Natural killer cell treated with Interleukin-12 subunit alpha and Interleukin-12 subunit beta and Interleukin-15 and Interleukin-18, amount 100 ng/mL, for 72 hours (primary cell): ENCODE results near the gene CDC14B. TPM values are rescaled to one million over a fixed set of nuclear protein-coding genes. Genes with fewer than 3 reads are reported as not detected.
"Not testable (repeated sequence)": the region's sequence is repeated elsewhere in the genome, so short reads cannot be mapped to it uniquely, and the experiment has no call there.

Experiments used
- ATAC-seq, 2 donors: fragments of 150-1000 bp; cut with Tn5 transposase in 1 of 2; sonication (Bioruptor Pico), chemical (Tn5 transposase) in 1 of 2; 2 replicates each; pipeline ENCODE4 v1.10.0; 2021
- DNase-seq: peaks from one replicate; pipeline ENCODE4 v3.0.0; 2022; ENCODE audit warnings: low spot score
- H3K27ac Mint-ChIP-seq, 2 donors: 1 replicate in 1 of 2; 2 replicates in 1 of 2; pipeline ENCODE4 v1.8.0; 2022; ENCODE audit warnings: mixed read lengths in 2 of 2, mild to moderate bottlenecking in 1 of 2, moderate library complexity in 1 of 2
- H3K27me3 Mint-ChIP-seq, 2 donors: 1 replicate in 1 of 2; 2 replicates in 1 of 2; pipeline ENCODE4 v1.8.0; 2022; ENCODE audit warnings: mixed read lengths in 2 of 2
- H3K36me3 Mint-ChIP-seq: one replicate; pipeline ENCODE4 v1.8.0; 2022; ENCODE audit warnings: mixed read lengths
- H3K4me1 Mint-ChIP-seq, 2 donors: 1 replicate in 1 of 2; 2 replicates in 1 of 2; pipeline ENCODE4 v1.8.0; 2022; ENCODE audit warnings: low read depth in 2 of 2, mixed read lengths in 2 of 2, mild to moderate bottlenecking in 1 of 2
- H3K4me3 Mint-ChIP-seq: one replicate; pipeline ENCODE4 v1.8.0; 2022; ENCODE audit warnings: mixed read lengths
- H3K9me3 Mint-ChIP-seq: 2 replicates; pipeline ENCODE4 v1.8.0; 2022; ENCODE audit warnings: mixed read lengths
- total RNA-seq, 2 donors: library from RNA; stranded (reverse); gene quantifications; one replicate each; pipeline ENCODE4 v1.2.3, GENCODE V29; 2022

CDC14B gene
- total RNA-seq, 2 donors from 2014 or later = 0.45 to 3.1 TPM

DNA sequence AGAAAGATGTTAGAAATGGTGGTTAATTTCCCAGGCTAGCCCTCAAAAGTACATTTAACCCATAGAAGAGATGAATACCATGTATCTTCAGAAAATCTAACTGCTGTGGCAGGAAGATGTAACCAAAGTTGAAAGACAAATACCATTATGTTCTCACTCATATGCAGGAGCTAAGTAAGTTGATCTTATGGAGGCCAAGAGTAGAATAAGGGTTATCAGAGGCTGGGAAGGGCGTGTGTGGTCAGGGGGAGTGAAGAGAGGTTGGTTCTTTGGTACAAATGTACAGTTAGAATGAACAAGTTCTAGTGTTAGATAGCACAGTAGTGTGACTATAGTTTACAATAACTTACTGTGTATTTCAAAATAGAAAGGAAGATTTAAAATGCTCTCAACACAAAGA is 61.7 kb downstream of the CDC14B start:
- Mint-ChIP-seq H3K36me3 (no peaks in the 10 kb centered on the region), H3K9me3 (no peaks in the 10 kb centered on the region), H3K4me3 (no peak overlapping the region), H3K4me1 (peaks cover 0 to 9% of the 10 kb centered on the region in 2 donors), H3K27me3 (peaks cover 0 to 13% of the 10 kb centered on the region in 2 donors), H3K27ac (no peak overlapping the region)
- no peak for DNase-seq
- no peak for ATAC-seq

DNA sequence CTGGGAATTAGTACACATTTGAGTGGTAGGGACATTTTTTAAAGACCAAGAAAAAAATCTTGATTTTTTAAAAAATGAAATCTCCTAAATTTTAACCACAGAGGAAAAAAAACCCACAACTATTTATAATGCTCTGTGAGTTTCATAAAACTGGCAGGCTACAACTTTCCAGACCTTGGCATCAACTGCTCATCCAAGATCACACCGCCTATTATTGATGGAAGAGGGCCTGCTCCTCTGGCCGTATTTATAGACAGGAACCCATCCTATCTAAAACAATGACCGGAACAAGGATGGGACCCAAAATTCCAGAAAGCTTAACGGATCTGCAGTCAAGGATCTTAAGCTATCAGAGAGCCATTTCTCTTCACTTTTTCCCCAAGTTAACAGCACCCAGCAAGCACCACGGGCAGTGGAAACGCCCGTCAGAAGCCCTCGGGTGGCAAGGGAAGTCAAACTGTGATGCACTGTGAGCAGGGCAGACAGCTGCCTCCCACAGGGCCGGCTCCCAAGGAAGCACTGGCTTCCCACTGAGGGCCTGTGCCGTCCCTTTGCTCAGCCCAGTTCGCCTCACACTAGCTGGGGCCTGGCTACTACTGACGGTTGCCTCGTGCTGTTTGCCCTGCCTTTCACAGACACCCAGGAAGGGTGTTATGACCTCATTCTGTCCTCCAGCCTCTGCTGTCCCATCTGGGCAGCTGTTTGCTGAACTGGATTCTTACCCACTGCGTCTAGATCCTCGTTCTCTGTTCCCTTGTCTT is 62.8 kb downstream of the CDC14B start:
- Mint-ChIP-seq H3K27me3 (peaks cover 0 to 16% of the 10 kb centered on the region in 2 donors), H3K4me1 (peaks cover 0 to 9% of the 10 kb centered on the region in 2 donors), H3K9me3 (no peaks in the 10 kb centered on the region), H3K4me3 (no peak overlapping the region), H3K27ac (no peak overlapping the region), H3K36me3 (no peaks in the 10 kb centered on the region)
- ATAC-seq = no peak
- no peak for DNase-seq

DNA sequence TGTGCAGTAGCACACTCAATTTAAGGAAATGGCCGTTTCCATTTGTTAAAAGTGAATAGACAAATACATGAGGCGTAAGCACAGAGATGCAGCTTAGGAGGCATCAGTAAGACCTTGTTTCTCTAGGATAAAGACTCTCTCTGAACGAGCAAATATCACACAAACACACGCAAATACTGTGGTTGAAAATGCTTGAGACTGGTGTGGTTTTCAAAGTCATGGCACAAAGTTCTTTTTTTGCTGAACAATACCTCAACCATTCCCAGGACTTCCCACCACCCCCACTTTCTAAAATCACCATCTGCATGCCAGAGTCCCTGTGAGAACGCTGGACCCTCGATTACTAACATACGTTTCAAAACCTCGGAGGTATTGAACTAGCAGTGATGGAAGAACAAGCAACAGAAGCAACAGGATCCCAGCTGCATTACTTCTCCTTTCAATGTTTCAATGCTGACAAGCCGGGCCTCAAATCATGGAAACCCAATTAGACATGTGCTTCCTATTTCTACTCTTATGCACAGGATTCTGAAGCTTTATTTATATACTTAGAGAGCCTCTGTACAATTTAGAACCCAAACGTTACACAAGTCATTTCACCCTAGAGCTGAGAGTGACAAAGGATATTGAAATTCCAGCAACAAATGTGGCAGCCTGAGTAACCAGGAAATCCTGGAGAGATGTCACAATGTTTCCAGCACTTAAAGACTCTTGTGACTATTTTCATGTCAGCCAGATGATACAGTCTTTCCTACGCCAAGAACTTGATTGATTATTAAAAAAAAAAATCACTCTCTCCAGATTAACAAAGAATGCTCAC is 63.9 kb downstream of the CDC14B start:
- peaks cover 0 to 16% of the 10 kb centered on the region in 2 donors for H3K27me3 Mint-ChIP-seq
- H3K4me3 Mint-ChIP-seq = no peak overlapping the region
- no peak for ATAC-seq
- no peaks in the 10 kb centered on the region for H3K36me3 Mint-ChIP-seq
- H3K4me1 Mint-ChIP-seq = peaks cover 0 to 9% of the 10 kb centered on the region in 2 donors
- no peak overlapping the region for H3K27ac Mint-ChIP-seq
- DNase-seq = no peak
- H3K9me3 Mint-ChIP-seq = no peaks in the 10 kb centered on the region

DNA sequence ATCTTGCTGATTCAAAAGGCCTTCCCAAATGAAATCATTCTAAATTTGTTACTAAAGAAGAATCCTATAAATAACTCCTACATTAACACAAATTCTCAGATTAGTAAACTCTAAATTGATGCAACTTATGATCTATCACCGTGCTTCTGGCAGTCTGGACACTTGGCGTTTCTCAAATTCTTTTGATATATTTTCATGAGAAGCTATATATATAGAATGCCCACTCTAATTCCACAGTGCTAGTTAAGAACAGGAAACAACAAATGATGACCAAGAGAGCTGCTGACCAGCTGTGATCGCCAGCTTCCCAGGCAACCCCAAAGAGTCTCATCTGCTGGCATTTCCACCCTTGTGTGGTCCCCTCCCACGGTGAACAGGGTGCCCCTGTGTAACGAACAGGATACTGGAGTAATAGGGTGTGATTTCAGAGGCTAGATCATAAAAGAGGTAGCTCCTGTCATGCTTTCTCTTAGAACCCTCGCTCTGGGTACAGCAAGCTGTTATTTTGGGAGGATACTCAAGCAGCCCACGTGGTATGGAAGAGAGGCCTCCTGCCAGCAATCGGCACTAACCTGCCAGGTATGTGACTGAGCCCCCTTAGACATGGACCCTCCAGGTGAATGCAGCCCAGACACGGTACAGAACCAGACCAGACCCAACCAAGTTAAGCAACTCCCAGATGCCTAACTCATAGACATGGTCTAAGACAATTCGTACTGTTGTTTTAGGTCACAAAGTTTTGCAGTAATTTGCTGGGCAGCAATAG is 64.7 kb downstream of the CDC14B start:
- H3K27me3 Mint-ChIP-seq = peaks cover 0 to 16% of the 10 kb centered on the region in 2 donors
- H3K9me3 Mint-ChIP-seq = no peaks in the 10 kb centered on the region
- H3K4me3 Mint-ChIP-seq = no peak overlapping the region
- peaks cover 0 to 9% of the 10 kb centered on the region in 2 donors for H3K4me1 Mint-ChIP-seq
- no peaks in the 10 kb centered on the region for H3K36me3 Mint-ChIP-seq
- DNase-seq (no peak), ATAC-seq (peak in 1 of 2 donors; percentile 33)
- no peak overlapping the region for H3K27ac Mint-ChIP-seq

DNA sequence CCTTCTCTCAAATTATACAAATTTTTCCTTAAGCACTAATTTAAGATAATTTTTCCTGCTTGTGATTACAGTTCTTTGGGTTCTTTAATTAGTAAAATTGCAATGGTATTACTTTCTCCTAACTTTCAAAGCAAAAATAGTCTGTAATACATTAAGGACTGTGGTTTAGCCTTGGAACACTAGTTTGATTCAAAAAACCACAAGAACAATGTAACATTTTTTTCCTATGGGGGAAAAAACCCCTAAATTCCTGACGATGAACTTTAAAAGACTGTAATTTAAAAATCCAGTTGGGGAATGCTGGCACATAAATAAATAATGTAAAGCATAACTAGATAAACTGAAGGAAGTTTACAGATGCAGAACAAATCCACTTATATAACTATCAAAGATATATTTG is 65.3 kb downstream of the CDC14B start:
- Mint-ChIP-seq H3K27ac (no peak overlapping the region), H3K4me1 (peaks cover 0 to 9% of the 10 kb centered on the region in 2 donors), H3K36me3 (no peaks in the 10 kb centered on the region), H3K4me3 (peak overlapping the region; percentile 23), H3K9me3 (no peaks in the 10 kb centered on the region), H3K27me3 (peaks cover 0 to 13% of the 10 kb centered on the region in 2 donors)
- DNase-seq = no peak
- no peak for ATAC-seq

DNA sequence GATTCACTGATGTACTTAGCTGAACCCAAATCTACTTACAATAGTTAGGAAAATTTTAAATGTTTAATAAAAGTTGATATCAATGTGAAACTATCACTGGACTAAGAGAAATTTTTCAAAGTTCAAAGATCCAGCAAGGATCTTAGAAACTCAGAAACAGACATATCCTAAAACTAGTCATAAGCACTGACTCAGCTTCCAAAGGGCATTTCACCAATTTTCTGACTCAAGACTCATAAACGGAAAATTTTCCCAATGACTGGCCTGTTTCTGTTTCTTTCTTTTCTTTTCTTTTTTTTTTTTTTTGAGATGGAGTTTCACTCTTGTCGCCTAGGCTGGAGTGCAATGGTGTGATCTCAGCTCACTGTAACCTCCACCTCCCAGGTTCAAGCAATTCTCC is 66.6 kb downstream of the CDC14B start:
- peaks cover 0 to 9% of the 10 kb centered on the region in 2 donors for H3K4me1 Mint-ChIP-seq
- ATAC-seq (no peak), DNase-seq (no peak)
- H3K9me3 Mint-ChIP-seq = no peaks in the 10 kb centered on the region
- H3K36me3 Mint-ChIP-seq = no peaks in the 10 kb centered on the region
- H3K4me3 Mint-ChIP-seq = no peak overlapping the region
- peaks cover 0 to 13% of the 10 kb centered on the region in 2 donors for H3K27me3 Mint-ChIP-seq
- no peak overlapping the region for H3K27ac Mint-ChIP-seq

DNA sequence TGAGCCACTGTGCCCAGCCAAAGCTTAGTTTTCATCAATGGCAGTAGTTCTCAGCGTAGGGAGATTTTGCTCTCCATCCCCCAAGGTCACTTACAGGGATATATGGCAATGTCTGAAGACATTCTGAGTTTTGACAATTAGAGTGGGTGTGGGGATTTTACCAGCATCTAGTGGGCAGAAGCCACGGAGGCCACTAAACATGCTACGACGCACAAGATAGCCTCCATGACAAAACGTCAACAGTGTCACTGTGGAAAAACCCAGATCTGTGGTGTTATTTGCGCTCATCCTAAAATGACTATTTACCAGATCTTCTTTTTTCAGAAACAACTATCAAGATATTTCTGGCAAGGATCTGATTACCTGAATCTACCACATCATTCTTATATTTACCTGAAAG is 68.2 kb downstream of the CDC14B start:
- no peak for ATAC-seq
- H3K36me3 Mint-ChIP-seq = no peaks in the 10 kb centered on the region

DNA sequence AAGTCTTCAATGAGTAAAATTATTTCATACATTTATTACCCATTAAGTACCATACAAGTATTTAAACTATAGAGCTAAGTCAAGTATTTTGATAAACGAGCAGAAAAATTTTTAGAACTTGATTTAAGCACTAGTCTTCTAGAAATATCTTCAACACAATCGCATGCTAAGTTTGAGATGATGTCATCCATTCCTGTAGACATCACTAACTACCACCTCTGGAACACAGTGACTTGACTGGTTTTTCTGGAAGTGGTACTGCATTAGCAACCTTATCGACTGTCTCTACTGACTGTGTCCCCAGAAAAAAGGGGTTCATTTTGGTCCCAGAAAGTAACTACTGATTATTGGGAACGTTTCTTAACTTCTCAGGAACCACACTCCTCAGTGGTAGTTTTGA is 69.0 kb downstream of the CDC14B start:
- H3K27me3 Mint-ChIP-seq = peaks cover 0 to 7% of the 10 kb centered on the region in 2 donors
- H3K36me3 Mint-ChIP-seq = no peaks in the 10 kb centered on the region
- H3K4me3 Mint-ChIP-seq = no peak overlapping the region
- no peak overlapping the region for H3K27ac Mint-ChIP-seq
- ATAC-seq = no peak
- no peaks in the 10 kb centered on the region for H3K9me3 Mint-ChIP-seq
- peaks cover 0 to 5% of the 10 kb centered on the region in 2 donors for H3K4me1 Mint-ChIP-seq
- no peak for DNase-seq

More for the DNA sequence above, 68.2 kb downstream of the CDC14B start:
- Mint-ChIP-seq H3K4me3 (no peak overlapping the region), H3K27ac (no peak overlapping the region), H3K27me3 (peaks cover 0 to 10% of the 10 kb centered on the region in 2 donors), H3K9me3 (no peaks in the 10 kb centered on the region), H3K4me1 (peaks cover 0 to 9% of the 10 kb centered on the region in 2 donors)
- DNase-seq = no peak

DNA sequence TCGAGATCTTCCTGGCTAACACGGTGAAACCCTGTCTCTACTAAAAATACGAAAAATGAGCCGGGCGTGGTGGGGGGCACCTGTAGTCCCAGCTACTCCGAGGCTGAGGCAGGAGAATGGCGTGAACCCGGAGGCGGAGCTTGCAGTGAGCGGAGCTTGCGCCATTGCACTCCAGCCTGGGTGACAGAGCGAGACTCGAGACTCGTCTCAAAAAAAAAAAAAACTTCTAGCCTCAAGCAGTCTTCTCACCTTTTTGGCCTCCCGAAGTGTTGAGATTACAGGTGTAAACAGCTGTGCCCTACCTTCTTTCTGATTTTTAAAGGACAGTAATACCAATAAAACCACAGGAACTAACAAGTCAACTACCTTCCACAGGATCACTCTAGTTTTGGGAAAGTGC is 76.5 kb downstream of the CDC14B start:
- H3K4me3 Mint-ChIP-seq, H3K27me3 Mint-ChIP-seq, H3K4me1 Mint-ChIP-seq, DNase-seq, H3K36me3 Mint-ChIP-seq, H3K27ac Mint-ChIP-seq, H3K9me3 Mint-ChIP-seq, ATAC-seq: not testable (repeated sequence)

DNA sequence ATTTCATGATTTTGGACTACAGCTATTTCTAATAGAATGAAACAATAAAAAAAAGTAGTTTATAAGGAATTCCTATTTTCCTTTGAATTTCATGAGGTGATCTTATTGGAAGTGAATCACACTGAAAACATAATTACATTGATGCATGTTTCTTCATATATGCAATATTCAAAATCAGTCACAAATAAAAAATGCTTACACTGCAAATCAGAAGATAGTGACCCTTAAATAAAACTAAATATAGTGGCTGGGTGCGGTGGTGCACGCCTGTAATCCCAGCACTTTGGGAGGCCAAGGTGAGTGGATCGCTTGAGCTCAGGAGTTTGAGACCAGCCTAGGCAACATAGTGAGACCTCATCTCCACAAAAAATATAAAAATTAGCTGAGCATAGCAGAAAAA is 79.5 kb downstream of the CDC14B start:
- no peaks in the 10 kb centered on the region for H3K36me3 Mint-ChIP-seq
- no peaks in the 10 kb centered on the region for H3K27me3 Mint-ChIP-seq
- DNase-seq (no peak), ATAC-seq (no peak)
- H3K4me1 Mint-ChIP-seq = no peaks in the 10 kb centered on the region
- no peak overlapping the region for H3K4me3 Mint-ChIP-seq
- H3K9me3 Mint-ChIP-seq = no peaks in the 10 kb centered on the region
- no peak overlapping the region for H3K27ac Mint-ChIP-seq

DNA sequence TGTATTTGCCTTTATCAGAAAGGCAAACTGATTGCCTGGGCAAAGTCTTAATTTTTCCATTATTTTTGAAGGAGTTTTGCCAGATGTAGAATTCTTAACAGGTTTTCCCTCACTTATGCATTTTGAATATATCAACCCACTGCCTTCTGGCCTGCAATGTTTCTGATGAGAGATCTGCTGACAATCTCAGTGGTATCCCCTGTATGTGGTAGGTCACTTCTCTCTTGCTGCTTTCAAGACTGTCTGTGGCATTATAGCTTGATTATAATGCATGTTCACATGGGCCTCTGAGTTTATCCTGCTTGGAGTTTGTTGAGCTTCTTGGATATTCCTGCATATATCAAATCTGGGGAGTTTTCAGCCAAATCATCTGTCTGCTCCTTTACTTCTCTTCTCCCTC is 87.5 kb downstream of the CDC14B start:
- Mint-ChIP-seq H3K4me3 (no peak overlapping the region), H3K4me1 (no peaks in the 10 kb centered on the region), H3K27me3 (peaks cover 0 to 4% of the 10 kb centered on the region in 2 donors), H3K36me3 (peaks cover 6% of the 10 kb centered on the region), H3K27ac (no peak overlapping the region), H3K9me3 (no peaks in the 10 kb centered on the region)
- DNase-seq (no peak), ATAC-seq (no peak)

DNA sequence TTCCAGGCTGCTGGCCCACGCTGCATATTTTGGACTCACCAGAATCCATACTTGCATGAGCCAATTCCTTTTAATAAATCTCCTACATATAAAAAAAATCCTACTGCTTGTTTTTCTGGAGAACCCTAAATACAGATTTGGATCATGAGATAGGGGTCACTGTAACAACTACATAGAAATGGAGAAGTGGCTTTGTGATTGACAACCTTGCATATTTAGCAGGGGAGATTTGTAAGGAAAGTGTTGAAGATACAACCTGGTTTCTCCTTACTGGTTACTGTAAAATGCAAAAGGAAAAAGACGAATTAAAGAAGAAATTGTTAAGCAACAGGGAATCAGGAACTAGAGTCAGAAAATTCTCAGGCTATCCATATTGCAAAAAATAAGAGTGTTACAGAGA is 94.9 kb downstream of the CDC14B start:
- Mint-ChIP-seq H3K27me3 (peaks cover 0 to 1% of the 10 kb centered on the region in 2 donors), H3K4me3 (no peak overlapping the region), H3K9me3 (no peaks in the 10 kb centered on the region), H3K27ac (no peak overlapping the region), H3K4me1 (no peaks in the 10 kb centered on the region), H3K36me3 (no peaks in the 10 kb centered on the region)
- no peak for ATAC-seq
- DNase-seq = no peak

DNA sequence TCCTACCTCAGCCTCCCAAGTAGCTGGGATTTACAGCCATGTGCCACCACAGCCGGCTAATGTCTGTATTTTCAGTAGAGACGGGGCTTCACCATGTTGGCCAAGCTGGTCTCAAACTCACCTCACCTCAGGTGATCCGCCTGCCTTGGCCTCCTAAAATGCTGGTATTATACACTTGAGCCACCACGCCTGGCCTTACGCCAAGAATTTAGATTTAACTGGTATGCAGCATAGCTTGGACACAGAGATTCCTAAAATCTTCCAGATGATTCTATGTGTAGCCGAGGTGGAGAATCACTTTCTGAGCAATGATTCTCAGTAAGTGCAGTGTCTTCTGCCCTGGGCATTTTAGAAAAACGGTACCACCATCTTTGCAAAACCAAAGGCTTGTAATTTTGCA is 95.6 kb downstream of the CDC14B start:
- DNase-seq (no peak), ATAC-seq (no peak)
- no peaks in the 10 kb centered on the region for H3K9me3 Mint-ChIP-seq
- H3K27ac Mint-ChIP-seq = no peak overlapping the region
- no peak overlapping the region for H3K4me3 Mint-ChIP-seq
- no peaks in the 10 kb centered on the region for H3K4me1 Mint-ChIP-seq
- H3K36me3 Mint-ChIP-seq = no peaks in the 10 kb centered on the region
- H3K27me3 Mint-ChIP-seq = peaks cover 0 to 3% of the 10 kb centered on the region in 2 donors
